Right lung (tissue), 5 donors: ENCODE measurements around the gene PTPRM. TPM values are rescaled to one million over a fixed set of nuclear protein-coding genes. Genes with fewer than 3 reads are reported as not detected.

Source experiments
- DNase-seq, 2 donors: peaks; one replicate each; pipeline ENCODE4 v3.0.0-alpha.2; 2013
- polyA plus RNA-seq, 5 donors: library from polyadenylated mRNA; unstranded; fragments of 120-200 nt; gene quantifications; one replicate each; pipeline versions ENCODE4 v1.2.1 to v1.2.3, GENCODE V29; 2013; ENCODE audit warnings: inconsistent platforms in 1 of 5, low replicate concordance in 1 of 5; ENCODE audit not compliant: insufficient read length in 5 of 5, insufficient read depth in 1 of 5

PTPRM gene
- polyA plus RNA-seq, 5 donors, result 81.3 to 105 (median 93.0) TPM

DNA sequence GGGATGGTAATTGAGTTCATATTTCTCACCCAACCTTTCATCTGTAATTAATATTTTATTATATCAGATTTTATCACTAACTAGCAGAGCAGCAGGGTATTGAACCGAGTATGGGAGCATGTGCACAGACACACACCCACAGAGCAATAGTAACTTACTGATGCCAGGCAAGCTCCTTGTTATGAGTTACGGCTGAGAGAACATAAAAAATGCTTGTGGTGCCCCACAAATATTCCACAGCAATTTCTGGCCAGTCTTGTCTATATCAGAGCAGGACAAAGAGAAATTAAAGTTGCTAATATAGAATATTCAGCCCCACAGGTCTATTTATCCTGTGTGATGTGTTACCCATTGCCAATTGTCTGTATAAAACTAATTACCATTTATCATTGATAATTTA is 540.3 kb downstream of the PTPRM start:
- DNase-seq, result no peak

DNA sequence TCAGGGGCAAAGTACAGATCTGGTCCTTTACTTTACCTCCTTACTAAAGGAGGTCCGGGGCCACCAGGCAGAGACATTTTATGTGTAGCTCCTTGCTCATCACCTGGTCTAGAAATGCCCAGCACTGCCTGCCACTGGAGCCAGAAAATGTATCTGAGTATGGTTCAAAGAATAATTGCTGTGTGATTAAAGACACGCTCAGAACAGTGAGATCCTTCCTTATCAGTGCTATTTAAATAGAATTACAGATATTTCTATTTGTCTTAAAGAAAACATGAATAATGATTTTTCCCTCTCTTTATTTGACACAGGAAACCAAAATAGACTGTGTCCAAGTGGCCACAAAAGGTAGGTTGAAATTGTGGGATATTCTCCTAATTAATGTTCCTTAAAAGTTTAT is 547.4 kb downstream of the PTPRM start:
- DNase-seq, result no peak

DNA sequence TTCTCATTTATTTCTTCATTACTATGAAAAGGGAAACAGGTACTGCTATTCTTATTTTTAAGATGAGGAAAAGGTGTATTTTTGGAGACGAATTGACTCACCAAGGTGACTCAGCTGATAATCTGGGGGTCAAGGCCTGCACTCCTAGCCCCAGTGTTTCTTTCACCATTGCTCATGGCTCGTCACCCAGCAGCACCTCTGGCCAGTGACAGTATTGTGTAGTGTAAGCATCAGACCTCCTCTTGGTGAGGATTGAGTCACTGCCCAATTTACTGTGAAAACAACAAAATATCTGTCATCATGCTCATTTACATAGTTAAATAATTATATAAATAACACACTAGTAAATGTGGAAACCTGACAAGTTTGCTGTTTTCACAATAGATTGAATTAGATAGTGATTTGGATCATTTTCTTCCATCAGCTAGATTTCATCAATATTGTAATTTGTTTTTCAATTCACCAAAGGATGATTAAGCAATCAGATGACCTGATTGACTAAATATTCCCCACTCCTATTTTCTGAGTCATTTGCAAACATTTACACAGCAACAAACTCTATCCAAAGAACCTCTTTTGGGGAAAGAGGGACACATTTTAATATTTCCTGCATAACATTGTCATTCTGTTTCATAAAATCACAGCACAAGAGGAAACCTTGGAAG is 549.4 kb downstream of the PTPRM start:
- DNase-seq, result no peak

DNA sequence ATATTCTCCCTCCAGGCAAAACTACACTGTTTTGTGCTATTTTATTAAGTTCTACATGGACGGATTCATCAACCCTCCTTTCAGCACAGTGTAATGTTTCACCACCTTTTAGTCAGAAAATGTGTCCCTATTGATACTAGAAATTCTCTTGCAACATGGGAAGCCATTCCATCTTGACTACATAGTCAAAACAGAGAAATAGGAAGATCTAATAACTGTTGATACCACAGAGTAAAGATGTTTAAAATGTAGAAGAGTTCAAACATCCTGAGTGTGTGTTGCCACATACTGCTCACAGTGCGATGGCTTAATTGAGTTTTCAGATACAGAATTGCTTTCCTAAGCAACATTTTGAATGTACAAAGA is 549.9 kb downstream of the PTPRM start:
- no peak for DNase-seq

DNA sequence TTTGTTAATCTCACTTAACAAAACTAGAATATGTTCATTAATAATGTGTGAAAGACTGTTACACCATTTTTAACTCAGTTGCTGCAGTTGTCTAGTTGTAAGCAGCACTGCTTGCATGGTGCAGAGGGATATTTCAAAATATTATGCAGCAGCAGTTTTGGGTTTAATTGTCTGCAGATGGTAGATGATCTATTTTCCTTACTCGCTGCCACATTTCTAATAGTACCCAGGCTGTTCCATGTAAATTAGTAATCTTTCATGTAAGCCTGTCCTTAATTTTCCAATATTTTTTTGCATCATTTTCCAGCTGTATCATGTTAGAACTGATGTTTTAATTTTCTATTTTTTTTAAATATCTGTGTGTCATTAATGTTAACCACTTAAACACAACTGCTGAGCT is 554.0 kb downstream of the PTPRM start:
- DNase-seq, result peak in 1 of 2 donors; percentile 5

- DNase-seq, result no peak
Measured at GRCh38 chr18:8121942-8122480, 554.9 kb downstream of the PTPRM start.

GRCh38 chr18:8124232-8125146 is 557.4 kb downstream of the PTPRM start:
- DNase-seq, result no peak

DNA sequence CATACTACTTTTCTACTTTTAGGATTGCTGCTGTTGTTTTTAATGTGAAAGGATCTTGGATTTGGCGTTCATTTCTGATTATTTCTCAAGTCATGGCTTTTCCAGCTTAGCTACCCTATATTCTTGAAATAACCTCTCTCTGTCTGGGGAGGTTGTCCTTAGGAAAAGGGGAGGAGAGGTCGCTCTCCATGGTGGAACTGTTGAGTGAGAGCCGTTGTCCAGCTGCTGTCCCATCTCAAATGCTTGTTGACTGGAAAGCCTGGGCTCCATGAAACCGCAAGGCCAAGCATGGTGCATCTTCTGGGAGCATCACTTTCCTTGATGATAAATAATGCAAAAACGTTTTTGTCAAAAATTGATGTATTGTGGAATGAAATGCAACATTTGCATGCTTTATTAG is 563.0 kb downstream of the PTPRM start:
- no peak for DNase-seq

- DNase-seq, result no peak
Measured at GRCh38 chr18:8133032-8133431, 565.9 kb downstream of the PTPRM start.

GRCh38 chr18:8133888-8134287 is 566.8 kb downstream of the PTPRM start:
- DNase-seq, result no peak

GRCh38 chr18:8139127-8139527 is 572.0 kb downstream of the PTPRM start:
- peak; percentile 6 to 12 for DNase-seq

DNA sequence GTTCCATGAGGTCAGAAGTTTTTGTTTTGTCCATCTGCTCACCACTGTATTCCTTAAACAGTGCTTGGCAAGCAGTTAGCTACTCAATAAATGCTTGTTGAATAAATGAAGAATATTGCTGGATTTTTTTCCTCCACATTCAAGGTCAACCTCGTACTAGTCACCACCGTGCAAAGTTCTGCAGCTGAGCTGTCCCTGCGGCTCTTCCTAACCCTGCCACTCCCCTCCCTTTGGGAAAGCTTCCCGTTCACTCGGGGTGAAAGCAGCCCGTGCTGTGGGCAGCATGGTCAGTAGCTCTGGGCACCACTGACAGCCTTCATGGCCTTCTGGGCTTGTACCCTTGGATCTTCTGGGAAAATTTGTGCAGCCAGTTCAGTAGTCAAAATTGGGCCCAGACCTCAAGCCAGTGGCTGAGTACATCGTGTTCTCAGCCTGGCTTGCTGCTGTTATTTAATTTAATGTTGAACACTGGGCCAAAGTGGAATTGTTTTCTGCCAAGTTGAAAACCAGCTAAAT is 572.8 kb downstream of the PTPRM start:
- DNase-seq, result no peak

- DNase-seq, result no peak
Measured at GRCh38 chr18:8140841-8141501, 573.9 kb downstream of the PTPRM start.

DNA sequence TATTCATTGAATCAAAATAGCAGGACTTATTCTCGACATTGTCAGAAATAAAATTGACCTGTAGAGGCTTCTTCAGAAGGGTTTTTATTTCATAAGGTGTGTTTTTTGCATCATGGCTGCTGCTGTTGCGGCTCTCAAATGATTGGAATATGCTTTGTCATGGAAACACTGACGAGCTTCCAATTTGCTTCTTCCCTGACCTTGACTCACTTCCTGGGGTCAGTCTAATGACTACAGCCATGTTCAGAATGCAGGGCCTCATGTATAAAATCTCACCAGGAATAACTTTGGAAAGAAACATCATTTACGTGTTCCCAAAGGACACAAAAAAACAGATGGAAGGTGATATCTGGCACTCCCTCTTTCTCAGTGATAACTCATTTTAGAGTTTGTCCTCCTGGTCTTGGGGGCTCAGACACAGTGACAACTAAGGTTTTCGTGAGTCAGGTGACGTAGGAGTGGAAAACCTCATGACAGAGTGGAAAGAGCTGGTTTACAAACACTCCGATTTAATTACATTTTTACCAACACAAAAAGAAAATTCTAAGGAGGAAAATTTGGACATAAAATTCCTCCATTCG is 575.1 kb downstream of the PTPRM start:
- DNase-seq, result no peak

GRCh38 chr18:8142932-8143331 is 575.8 kb downstream of the PTPRM start:
- no peak for DNase-seq

GRCh38 chr18:8151181-8151580 is 584.1 kb downstream of the PTPRM start:
- DNase-seq, result no peak

DNA sequence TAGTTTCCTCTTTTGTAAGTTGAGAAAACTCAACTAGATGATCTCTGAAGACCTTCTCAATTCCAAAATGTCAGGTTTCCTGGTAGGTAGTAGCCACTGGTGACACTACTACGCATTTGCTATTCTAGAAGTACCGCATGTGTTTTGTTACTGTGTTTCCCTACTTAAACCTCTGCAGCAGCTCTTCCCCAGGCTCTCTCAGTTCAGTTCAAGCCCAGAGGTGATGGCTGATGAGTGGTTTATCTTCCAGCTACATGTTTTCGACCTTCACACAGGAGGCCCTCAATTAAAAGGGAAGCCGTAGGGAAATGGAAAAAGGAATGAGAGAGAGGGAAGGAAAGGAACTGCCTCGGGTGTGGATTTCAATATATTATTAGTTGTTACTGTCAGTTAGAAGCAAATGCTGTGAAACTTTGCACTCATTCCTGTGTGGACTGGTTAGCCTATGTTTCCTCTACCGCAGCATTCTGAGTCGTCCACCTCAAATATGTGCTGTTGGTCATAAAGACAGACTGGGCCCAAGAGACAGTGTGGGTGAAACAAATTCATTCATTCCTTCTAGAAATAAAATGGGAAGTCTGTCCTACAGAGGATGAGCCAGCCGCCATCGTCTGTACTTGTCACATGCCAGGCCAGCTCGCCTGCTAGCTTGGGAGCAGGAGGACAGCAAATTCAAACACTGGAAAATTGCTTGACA is 586.9 kb downstream of the PTPRM start:
- DNase-seq, result no peak

- DNase-seq, result no peak
Measured at GRCh38 chr18:8162802-8163201, 595.7 kb downstream of the PTPRM start.

GRCh38 chr18:8163286-8163959 is 596.3 kb downstream of the PTPRM start:
- DNase-seq, result no peak

- DNase-seq, result no peak
Measured at GRCh38 chr18:8165095-8165494, 598.0 kb downstream of the PTPRM start.

DNA sequence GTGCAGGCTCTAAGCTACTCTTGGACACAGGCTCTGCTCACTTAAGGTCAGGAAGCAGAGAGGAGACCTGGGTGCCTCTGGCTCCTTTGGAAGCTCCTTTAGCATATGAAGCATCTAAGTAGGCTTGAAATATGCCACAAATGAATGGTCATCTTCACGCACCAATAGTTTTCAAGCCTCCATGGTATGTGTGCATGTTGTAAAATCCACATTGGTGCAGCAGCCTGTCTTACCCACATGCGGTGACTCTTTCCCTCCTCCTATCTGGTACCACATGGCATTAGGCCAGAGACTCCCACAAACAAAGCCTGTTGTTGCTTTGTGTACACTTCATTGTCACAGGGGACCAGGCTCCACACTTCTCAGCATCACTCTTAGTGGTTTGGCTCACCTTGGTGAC is 599.9 kb downstream of the PTPRM start:
- DNase-seq, result no peak
